Ascending aorta (tissue), 2 donors: Measurements from ENCODE around the gene ZNF638. TPM values are rescaled to one million over a fixed set of nuclear protein-coding genes. Genes with fewer than 3 reads are reported as not detected.

Experiments
- DNase-seq, 2 donors: peaks; one replicate each; pipeline ENCODE4 v3.0.0-alpha.2; 2019; ENCODE audit warnings: low spot score in 2 of 2
- H3K27ac ChIP-seq, 2 donors: fragments of 200-600 bp; sonication (generic); one replicate each; pipeline ENCODE4 v1.5.1; 2016 to 2017; ENCODE audit warnings: mild to moderate bottlenecking in 1 of 2
- H3K27me3 ChIP-seq: fragments of 200-600 bp; sonication (generic); one replicate; pipeline ENCODE4 v1.5.1; 2017
- H3K36me3 ChIP-seq, 2 donors: fragments of 200-600 bp; sonication (generic); one replicate each; pipeline ENCODE4 v1.5.1; 2016
- H3K4me1 ChIP-seq, 2 donors: fragments of 200-600 bp; sonication (generic); one replicate each; pipeline ENCODE4 v1.5.1; 2016 to 2017; ENCODE audit warnings: mild to moderate bottlenecking in 1 of 2
- H3K4me3 ChIP-seq, 2 donors: fragments of 200-600 bp; sonication (generic); one replicate each; pipeline ENCODE4 v1.5.1; 2016 to 2017; ENCODE audit warnings: mild to moderate bottlenecking in 1 of 2
- H3K9me3 ChIP-seq, 2 donors: fragments of 200-600 bp; sonication (generic); one replicate each; pipeline ENCODE4 v1.5.1; 2016
- intact Hi-C: fragments of 100-400 bp; cut with DNase I; formaldehyde crosslinking; loops from one replicate; pipeline ENCODE4 v1.15.1; 2023
- total RNA-seq: library from RNA; depleted of rRNA; stranded (reverse); fragments of >200 nt; gene quantifications from one replicate; pipeline ENCODE4 v1.1.0, GENCODE V29; 2016
- TF ChIP-seq, protein P1 (sequence below), 3 experiments: fragments of 200-600 bp in 2 of 3; fragments of 450-650 bp in 1 of 3; sonication (generic) in 2 of 3; IDR thresholded peaks; one replicate each; pipeline ENCODE4 v1.5.1; 2016 to 2019; ENCODE audit warnings: antibody characterized with exemption in 3 of 3, mild to moderate bottlenecking in 1 of 3, moderate library complexity in 1 of 3

ZNF638 gene
- total RNA-seq, 1 donor from 2014 or later, result 56.0 TPM

DNA sequence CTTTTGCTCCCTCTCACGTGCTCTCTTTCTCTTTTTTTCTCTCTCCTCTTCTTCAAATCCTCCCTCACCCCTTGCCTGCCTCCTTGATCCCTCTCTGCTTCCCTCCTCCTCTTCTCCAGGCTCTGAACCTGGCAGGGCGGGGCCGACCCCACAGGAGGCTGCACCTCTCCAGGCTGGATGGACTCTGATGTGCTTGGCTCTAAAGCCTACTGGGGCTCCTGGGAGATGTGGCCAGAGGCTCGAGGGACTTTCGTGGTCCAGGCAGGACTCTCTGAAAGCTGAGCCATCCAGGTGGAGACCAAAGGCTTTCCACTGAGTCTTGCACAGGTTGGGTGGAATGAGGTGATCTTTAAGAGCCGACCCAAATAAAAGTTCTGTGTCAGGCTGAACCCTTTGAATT, 147.2 kb downstream of the ZNF638 start:
- H3K4me1 ChIP-seq, result no peaks in the 10 kb centered on the region
- no peak overlapping the region for H3K27ac ChIP-seq
- DNase-seq, result no peak
- H3K4me3 ChIP-seq, result no peak overlapping the region
- intact Hi-C loops, result no loop called here
- no peaks in the 10 kb centered on the region for H3K36me3 ChIP-seq
- no peaks in the 10 kb centered on the region for H3K9me3 ChIP-seq
- no peaks in the 10 kb centered on the region for H3K27me3 ChIP-seq
- TF ChIP-seq, protein P1, sequence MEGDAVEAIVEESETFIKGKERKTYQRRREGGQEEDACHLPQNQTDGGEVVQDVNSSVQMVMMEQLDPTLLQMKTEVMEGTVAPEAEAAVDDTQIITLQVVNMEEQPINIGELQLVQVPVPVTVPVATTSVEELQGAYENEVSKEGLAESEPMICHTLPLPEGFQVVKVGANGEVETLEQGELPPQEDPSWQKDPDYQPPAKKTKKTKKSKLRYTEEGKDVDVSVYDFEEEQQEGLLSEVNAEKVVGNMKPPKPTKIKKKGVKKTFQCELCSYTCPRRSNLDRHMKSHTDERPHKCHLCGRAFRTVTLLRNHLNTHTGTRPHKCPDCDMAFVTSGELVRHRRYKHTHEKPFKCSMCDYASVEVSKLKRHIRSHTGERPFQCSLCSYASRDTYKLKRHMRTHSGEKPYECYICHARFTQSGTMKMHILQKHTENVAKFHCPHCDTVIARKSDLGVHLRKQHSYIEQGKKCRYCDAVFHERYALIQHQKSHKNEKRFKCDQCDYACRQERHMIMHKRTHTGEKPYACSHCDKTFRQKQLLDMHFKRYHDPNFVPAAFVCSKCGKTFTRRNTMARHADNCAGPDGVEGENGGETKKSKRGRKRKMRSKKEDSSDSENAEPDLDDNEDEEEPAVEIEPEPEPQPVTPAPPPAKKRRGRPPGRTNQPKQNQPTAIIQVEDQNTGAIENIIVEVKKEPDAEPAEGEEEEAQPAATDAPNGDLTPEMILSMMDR (IDR thresholded peaks at IDR 0.05), result no peak

DNA sequence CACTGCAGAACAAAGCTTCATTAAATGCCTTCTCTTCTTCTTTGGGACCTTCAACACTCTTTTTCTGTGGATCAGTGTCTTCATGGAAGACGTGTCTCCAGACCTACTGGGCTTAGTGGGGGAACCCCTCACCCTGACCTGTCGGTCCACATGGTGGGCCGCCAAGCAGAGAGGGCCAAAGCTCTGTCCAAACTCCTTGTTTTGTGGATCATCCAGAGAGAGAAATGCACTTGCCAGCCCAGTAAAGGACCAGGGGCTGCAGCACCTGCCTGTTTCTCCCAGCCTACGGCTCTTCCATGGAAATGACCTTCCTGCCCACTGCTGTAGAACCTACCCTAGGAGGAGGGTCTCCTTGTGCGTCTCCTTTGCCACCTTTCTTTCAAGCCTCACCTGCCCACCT, 147.7 kb downstream of the ZNF638 start:
- H3K36me3 ChIP-seq, result no peaks in the 10 kb centered on the region
- no peaks in the 10 kb centered on the region for H3K4me1 ChIP-seq
- DNase-seq, result no peak
- no peaks in the 10 kb centered on the region for H3K9me3 ChIP-seq
- no peaks in the 10 kb centered on the region for H3K27me3 ChIP-seq
- intact Hi-C loops, result no loop called here
- H3K27ac ChIP-seq, result no peak overlapping the region
- H3K4me3 ChIP-seq, result no peak overlapping the region
- TF ChIP-seq, protein P1 (IDR thresholded peaks at IDR 0.05), result no peak

DNA sequence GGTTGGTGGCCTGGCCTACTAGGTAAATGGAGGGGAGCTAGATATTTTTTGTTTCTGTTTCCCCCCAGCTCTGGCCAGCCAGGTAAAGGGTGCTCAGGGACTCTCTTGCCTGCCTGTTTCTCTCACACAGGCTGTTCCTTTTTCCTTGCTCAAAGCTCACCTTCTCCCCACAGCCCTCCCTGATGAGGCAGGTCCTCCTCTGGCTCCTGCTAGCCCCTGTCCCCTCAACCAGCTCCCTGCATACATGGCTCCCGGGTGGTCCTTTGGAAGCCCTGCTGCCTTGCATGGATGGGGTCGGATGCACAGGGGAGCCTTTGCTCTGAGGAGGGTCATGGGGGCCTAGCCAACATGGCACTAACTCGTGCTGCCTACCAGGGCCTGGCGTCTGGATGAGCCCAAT, 149.5 kb downstream of the ZNF638 start:
- H3K9me3 ChIP-seq, result no peaks in the 10 kb centered on the region
- H3K27ac ChIP-seq, result no peak overlapping the region
- no peak overlapping the region for H3K4me3 ChIP-seq
- TF ChIP-seq, protein P1 (IDR thresholded peaks at IDR 0.05), result no peak
- H3K4me1 ChIP-seq, result no peaks in the 10 kb centered on the region
- H3K27me3 ChIP-seq, result no peaks in the 10 kb centered on the region
- intact Hi-C loops, result no loop called here
- H3K36me3 ChIP-seq, result no peaks in the 10 kb centered on the region
- DNase-seq, result no peak

DNA sequence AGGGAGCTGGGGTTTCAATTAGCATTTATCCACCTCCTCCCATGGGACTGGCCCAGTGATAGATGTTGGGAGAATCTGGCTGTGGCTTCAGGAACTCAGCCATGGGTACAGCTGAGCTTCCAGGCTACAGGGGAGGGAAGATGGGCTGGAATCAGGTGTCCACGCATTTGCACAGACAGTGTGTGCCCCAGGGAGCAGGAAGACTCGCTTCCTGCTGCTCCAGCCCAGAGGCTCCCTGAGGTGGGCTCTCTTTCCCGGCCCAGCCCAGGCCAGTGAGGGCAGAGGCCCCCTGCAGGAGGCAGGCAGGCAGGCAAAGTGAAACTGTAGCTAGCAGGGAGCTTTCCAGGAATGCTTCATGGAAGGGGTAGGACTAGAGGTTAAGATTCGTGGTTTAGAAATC, 150.5 kb downstream of the ZNF638 start:
- no peaks in the 10 kb centered on the region for H3K9me3 ChIP-seq
- H3K27me3 ChIP-seq, result no peaks in the 10 kb centered on the region
- no peaks in the 10 kb centered on the region for H3K36me3 ChIP-seq
- H3K4me3 ChIP-seq, result no peak overlapping the region
- TF ChIP-seq, protein P1 (IDR thresholded peaks at IDR 0.05), result no peak
- no peak for DNase-seq
- intact Hi-C loops, result no loop called here
- no peak overlapping the region for H3K27ac ChIP-seq
- no peaks in the 10 kb centered on the region for H3K4me1 ChIP-seq

GRCh38 chr2:71483246-71483645, 151.7 kb downstream of the ZNF638 start:
- intact Hi-C loops, result no loop called here
- Histone ChIP-seq H3K27me3 (no peaks in the 10 kb centered on the region), H3K9me3 (no peaks in the 10 kb centered on the region), H3K4me3 (no peak overlapping the region), H3K27ac (no peak overlapping the region), H3K36me3 (no peaks in the 10 kb centered on the region), H3K4me1 (no peaks in the 10 kb centered on the region)
- no peak for DNase-seq
- TF ChIP-seq, protein P1 (IDR thresholded peaks at IDR 0.05), result no peak

- Histone ChIP-seq H3K4me3 (no peak overlapping the region), H3K9me3 (no peaks in the 10 kb centered on the region), H3K4me1 (no peaks in the 10 kb centered on the region), H3K27me3 (no peaks in the 10 kb centered on the region), H3K36me3 (no peaks in the 10 kb centered on the region), H3K27ac (no peak overlapping the region)
- no peak for DNase-seq
- TF ChIP-seq, protein P1 (IDR thresholded peaks at IDR 0.05), result no peak
- intact Hi-C loops, result no loop called here
These were observed 152.8 kb downstream of the ZNF638 start for GRCh38 chr2:71484354-71484753.
